Dermis blood vessel endothelial cell (primary cell): ENCODE measurements around the gene WWC1. TPM values are rescaled to one million over a fixed set of nuclear protein-coding genes. Genes with fewer than 3 reads are reported as not detected.
"Not testable (repeated sequence)": the region's sequence is repeated elsewhere in the genome, so short reads cannot be mapped to it uniquely, and the experiment has no call there.

ENCODE experiments used
- DNase-seq: peaks from one replicate; pipeline ENCODE4 v3.0.0; 2010
- total RNA-seq: library from RNA; depleted of rRNA; stranded (reverse); fragments of >200 nt; gene quantifications from 2 replicates; pipeline ENCODE4 v1.2.3, GENCODE V29; 2014

The WWC1 gene
- total RNA-seq, 1 donor from 2014 or later, result 26.2 TPM

- not testable (repeated sequence) for DNase-seq
These were observed 4.6 kb upstream of the WWC1 start for GRCh38 chr5:168286863-168287262.

- DNase-seq, result no peak
These were observed 4.1 kb upstream of the WWC1 start for GRCh38 chr5:168287362-168287761.

GRCh38 chr5:168288349-168289245 lies 2.8 kb upstream of the WWC1 start:
- DNase-seq, result no peak

- DNase-seq, result no peak
These were observed 523 bp upstream of the WWC1 start for GRCh38 chr5:168290902-168291341.

- DNase-seq, result no peak
These were observed 730 bp downstream of the WWC1 start for GRCh38 chr5:168291964-168292785.

- DNase-seq, result no peak
These were observed 1.6 kb downstream of the WWC1 start for GRCh38 chr5:168292786-168293696.

- DNase-seq, result no peak
These were observed 4.2 kb downstream of the WWC1 start for GRCh38 chr5:168295574-168296201.

GRCh38 chr5:168296682-168297081 lies 5.2 kb downstream of the WWC1 start:
- DNase-seq, result no peak

- DNase-seq, result no peak
These were observed 7.5 kb downstream of the WWC1 start for GRCh38 chr5:168298949-168299348.

- DNase-seq, result no peak
These were observed 7.9 kb downstream of the WWC1 start for GRCh38 chr5:168299372-168299771.

- DNase-seq, result no peak
These were observed 9.1 kb downstream of the WWC1 start for GRCh38 chr5:168300326-168301182.

- no peak for DNase-seq
These were observed 10.3 kb downstream of the WWC1 start for GRCh38 chr5:168301593-168302390.

- no peak for DNase-seq
These were observed 11.3 kb downstream of the WWC1 start for GRCh38 chr5:168302785-168303184.

GRCh38 chr5:168303393-168304025 lies 12.1 kb downstream of the WWC1 start:
- no peak for DNase-seq

- DNase-seq, result no peak
These were observed 12.9 kb downstream of the WWC1 start for GRCh38 chr5:168304349-168304748.

GRCh38 chr5:168305281-168305680 lies 13.8 kb downstream of the WWC1 start:
- no peak for DNase-seq

- DNase-seq, result no peak
These were observed 15.6 kb downstream of the WWC1 start for GRCh38 chr5:168307022-168307421.

GRCh38 chr5:168307925-168308584 lies 16.6 kb downstream of the WWC1 start:
- DNase-seq, result no peak

- DNase-seq, result no peak
These were observed 17.6 kb downstream of the WWC1 start for GRCh38 chr5:168308976-168309598.
